Peyer's patch (tissue), 4 donors: ENCODE measurements around the gene SLC26A9. TPM values are rescaled to one million over a fixed set of nuclear protein-coding genes. Genes with fewer than 3 reads are reported as not detected.

Experiments
- DNase-seq, 3 donors: peaks; one replicate each; pipeline ENCODE4 v3.0.0-alpha.2; 2017 to 2019
- H3K27ac ChIP-seq, 4 donors: fragments of 200-600 bp; sonication (generic); one replicate each; pipeline ENCODE4 v1.5.1; 2016 to 2019
- H3K27me3 ChIP-seq, 2 donors: fragments of 200-600 bp; sonication (generic); one replicate each; pipeline ENCODE4 v1.5.1; 2019
- H3K36me3 ChIP-seq, 3 donors: fragments of 200-600 bp; sonication (generic); one replicate each; pipeline ENCODE4 v1.5.1; 2016 to 2019
- H3K4me1 ChIP-seq, 4 donors: fragments of 200-600 bp; sonication (generic); one replicate each; pipeline ENCODE4 v1.5.1; 2016 to 2019
- H3K4me3 ChIP-seq, 4 donors: fragments of 200-600 bp; sonication (generic); 1 replicate in 3 of 4; 2 replicates in 1 of 4; pipeline ENCODE4 v1.5.1; 2016 to 2019; ENCODE audit warnings: mild to moderate bottlenecking in 1 of 4
- H3K9me3 ChIP-seq, 4 donors: fragments of 200-600 bp; sonication (generic); one replicate each; pipeline ENCODE4 v1.5.1; 2016 to 2019; ENCODE audit warnings: mild to moderate bottlenecking in 1 of 4
- POLR2A ChIP-seq, 2 donors: fragments of 450-650 bp; IDR thresholded peaks; one replicate each; pipeline ENCODE4 v1.5.1; 2017; ENCODE audit warnings: antibody characterized with exemption in 2 of 2, mild to moderate bottlenecking in 2 of 2, moderate library complexity in 2 of 2
- total RNA-seq, 4 donors: library from RNA; depleted of rRNA; stranded (reverse); fragments of >200 nt; gene quantifications; one replicate each; pipeline ENCODE4 v1.1.0, GENCODE V29; 2016
- TF ChIP-seq, protein P1 (sequence below), 6 experiments: fragments of 450-650 bp in 4 of 6; fragments of 200-600 bp in 2 of 6; sonication (generic) in 1 of 6; IDR thresholded peaks; one replicate each; pipeline ENCODE4 v1.5.1; 2017 to 2019; ENCODE audit warnings: antibody characterized with exemption in 6 of 6, mild to moderate bottlenecking in 3 of 6, moderate library complexity in 1 of 6

SLC26A9 gene
- total RNA-seq, 4 donors from 2014 or later: not detected

DNA sequence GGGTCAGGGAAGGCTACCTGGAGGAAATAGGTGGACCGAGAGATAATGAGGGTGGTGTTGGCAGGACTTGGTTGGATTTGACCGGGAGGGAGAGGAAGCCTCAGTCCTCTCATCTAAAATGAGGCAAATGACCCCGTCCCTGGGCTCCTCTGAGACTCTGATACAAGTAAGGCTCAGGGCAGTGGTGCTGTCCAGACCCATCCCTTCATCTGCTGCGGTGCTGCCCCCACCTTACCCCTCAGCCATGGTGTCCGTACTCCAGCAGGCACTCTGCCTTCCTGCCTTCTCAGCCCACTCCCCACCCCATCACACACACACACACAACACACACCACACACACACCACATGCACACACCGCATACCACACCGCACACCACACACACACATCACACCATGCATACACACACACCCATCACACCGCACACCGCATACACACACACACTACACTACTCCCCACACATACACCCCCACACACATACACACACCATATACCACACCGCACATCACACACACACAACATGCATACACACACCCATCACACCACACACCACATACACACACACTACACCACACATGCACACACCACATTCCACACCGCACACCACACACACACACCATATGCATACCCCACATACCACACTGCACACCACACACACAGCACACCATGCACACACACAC lies 29.4 kb upstream of the SLC26A9 start:
- no peak for DNase-seq
- Histone ChIP-seq H3K36me3 (no peaks in the 10 kb centered on the region), H3K27me3 (no peaks in the 10 kb centered on the region), H3K9me3 (no peaks in the 10 kb centered on the region), H3K4me3 (no peak overlapping the region), H3K27ac (no peak overlapping the region), H3K4me1 (no peaks in the 10 kb centered on the region)
- TF ChIP-seq POLR2A (IDR thresholded peaks at IDR 0.05): no peak
- TF ChIP-seq, protein P1, sequence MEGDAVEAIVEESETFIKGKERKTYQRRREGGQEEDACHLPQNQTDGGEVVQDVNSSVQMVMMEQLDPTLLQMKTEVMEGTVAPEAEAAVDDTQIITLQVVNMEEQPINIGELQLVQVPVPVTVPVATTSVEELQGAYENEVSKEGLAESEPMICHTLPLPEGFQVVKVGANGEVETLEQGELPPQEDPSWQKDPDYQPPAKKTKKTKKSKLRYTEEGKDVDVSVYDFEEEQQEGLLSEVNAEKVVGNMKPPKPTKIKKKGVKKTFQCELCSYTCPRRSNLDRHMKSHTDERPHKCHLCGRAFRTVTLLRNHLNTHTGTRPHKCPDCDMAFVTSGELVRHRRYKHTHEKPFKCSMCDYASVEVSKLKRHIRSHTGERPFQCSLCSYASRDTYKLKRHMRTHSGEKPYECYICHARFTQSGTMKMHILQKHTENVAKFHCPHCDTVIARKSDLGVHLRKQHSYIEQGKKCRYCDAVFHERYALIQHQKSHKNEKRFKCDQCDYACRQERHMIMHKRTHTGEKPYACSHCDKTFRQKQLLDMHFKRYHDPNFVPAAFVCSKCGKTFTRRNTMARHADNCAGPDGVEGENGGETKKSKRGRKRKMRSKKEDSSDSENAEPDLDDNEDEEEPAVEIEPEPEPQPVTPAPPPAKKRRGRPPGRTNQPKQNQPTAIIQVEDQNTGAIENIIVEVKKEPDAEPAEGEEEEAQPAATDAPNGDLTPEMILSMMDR (IDR thresholded peaks at IDR 0.05): no peak

DNA sequence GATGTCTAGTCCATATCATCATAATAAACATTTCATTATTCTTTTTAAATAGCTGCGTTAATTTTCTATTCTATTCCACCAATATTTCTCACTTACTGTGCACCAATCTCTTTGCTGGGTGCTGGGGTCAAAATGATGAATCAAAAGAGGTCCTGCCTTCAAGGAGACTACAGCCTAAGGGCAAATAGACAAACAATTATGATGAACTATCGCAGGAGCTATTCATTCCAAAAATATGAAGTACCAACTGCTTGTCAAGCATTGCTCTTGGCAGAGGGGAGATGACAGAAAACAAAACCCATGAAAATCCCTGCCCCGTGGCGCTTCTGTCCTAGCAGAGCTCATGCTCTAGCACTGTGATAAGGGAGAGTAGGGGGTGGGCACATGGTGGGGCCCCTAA lies 28.8 kb upstream of the SLC26A9 start:
- no peak for DNase-seq
- Histone ChIP-seq H3K36me3 (no peaks in the 10 kb centered on the region), H3K27ac (no peak overlapping the region), H3K9me3 (no peaks in the 10 kb centered on the region), H3K4me3 (no peak overlapping the region), H3K27me3 (no peaks in the 10 kb centered on the region), H3K4me1 (no peaks in the 10 kb centered on the region)
- TF ChIP-seq, protein P1 (IDR thresholded peaks at IDR 0.05): no peak
- TF ChIP-seq POLR2A (IDR thresholded peaks at IDR 0.05): no peak

DNA sequence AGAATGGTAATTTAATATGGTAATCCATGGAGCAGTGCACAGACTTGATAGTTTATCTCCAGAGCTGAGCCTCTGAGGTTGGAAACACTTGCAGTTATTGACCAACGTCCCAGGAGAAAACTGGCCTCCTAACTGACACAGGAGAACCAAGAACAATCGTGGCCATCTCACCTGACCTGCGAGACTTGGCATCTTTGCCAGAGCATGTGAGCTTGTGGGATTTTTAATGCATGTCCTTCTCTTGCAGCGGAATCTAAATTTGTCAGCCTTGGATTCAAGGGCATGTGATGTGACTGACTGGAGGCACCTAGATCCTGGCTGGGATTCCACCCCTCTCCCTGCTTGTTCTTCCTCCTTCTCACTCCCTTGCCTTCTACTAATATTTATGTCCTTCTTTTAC lies 27.8 kb upstream of the SLC26A9 start:
- Histone ChIP-seq H3K36me3 (no peaks in the 10 kb centered on the region), H3K27ac (no peak overlapping the region), H3K4me3 (no peak overlapping the region), H3K9me3 (no peaks in the 10 kb centered on the region), H3K4me1 (no peaks in the 10 kb centered on the region), H3K27me3 (no peaks in the 10 kb centered on the region)
- DNase-seq: no peak
- TF ChIP-seq, protein P1 (IDR thresholded peaks at IDR 0.05): no peak
- no peak for TF ChIP-seq POLR2A (IDR thresholded peaks at IDR 0.05)

DNA sequence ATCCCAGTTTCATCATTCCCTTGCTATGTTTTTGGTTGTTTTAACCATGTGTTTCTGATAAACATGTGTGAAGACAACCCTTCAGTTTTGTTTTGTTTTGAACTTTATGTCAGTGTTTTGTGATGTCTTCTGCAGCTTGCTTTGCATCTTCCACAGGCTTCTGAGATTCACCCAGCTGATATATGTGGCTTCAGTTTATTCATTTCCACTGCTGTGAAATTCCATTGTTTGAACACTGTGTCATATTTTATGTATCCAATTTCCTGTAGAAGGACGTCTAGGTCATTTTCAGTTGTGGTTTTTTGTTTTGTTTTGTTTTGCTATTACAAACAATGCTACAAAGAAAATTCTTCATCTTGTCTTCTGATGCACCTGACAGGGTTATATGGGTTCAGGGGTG lies 27.2 kb upstream of the SLC26A9 start:
- Histone ChIP-seq H3K4me1 (no peaks in the 10 kb centered on the region), H3K27ac (no peak overlapping the region), H3K27me3 (no peaks in the 10 kb centered on the region), H3K9me3 (no peaks in the 10 kb centered on the region), H3K4me3 (no peak overlapping the region), H3K36me3 (no peaks in the 10 kb centered on the region)
- no peak for DNase-seq
- TF ChIP-seq, protein P1 (IDR thresholded peaks at IDR 0.05): no peak
- no peak for TF ChIP-seq POLR2A (IDR thresholded peaks at IDR 0.05)

DNA sequence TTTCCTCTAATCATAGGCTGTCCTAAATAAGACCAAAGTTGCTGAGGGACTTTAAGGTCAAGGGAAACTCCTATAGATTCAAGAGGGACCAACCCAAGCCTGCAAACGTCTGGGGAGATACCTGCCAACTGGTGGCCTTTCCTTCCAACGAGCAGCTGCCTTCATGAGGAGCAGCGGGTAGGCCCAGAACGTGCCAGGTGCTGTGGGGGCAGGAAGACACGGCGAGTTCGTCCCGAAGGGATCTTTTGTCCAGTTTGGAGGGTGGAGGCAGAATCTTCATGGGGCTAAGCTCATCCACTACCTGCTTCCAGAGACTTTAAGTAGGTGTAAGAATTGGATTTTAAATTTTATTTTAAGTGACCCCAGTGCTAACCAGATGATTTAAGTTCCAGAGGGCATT lies 26.0 kb upstream of the SLC26A9 start:
- Histone ChIP-seq H3K27me3 (no peaks in the 10 kb centered on the region), H3K4me3 (no peak overlapping the region), H3K9me3 (no peaks in the 10 kb centered on the region), H3K27ac (no peak overlapping the region), H3K36me3 (no peaks in the 10 kb centered on the region), H3K4me1 (no peaks in the 10 kb centered on the region)
- TF ChIP-seq, protein P1 (IDR thresholded peaks at IDR 0.05): no peak
- no peak for DNase-seq
